ENCODE data around the gene SMAD5. TPM values are rescaled to one million over a fixed set of nuclear protein-coding genes. Genes with fewer than 3 reads are reported as not detected.

SMAD5 gene
- total and polyA plus RNA-seq, 3 donors from 2014 or later: 25.4 to 36.0 (median 29.1) TPM

DNA sequence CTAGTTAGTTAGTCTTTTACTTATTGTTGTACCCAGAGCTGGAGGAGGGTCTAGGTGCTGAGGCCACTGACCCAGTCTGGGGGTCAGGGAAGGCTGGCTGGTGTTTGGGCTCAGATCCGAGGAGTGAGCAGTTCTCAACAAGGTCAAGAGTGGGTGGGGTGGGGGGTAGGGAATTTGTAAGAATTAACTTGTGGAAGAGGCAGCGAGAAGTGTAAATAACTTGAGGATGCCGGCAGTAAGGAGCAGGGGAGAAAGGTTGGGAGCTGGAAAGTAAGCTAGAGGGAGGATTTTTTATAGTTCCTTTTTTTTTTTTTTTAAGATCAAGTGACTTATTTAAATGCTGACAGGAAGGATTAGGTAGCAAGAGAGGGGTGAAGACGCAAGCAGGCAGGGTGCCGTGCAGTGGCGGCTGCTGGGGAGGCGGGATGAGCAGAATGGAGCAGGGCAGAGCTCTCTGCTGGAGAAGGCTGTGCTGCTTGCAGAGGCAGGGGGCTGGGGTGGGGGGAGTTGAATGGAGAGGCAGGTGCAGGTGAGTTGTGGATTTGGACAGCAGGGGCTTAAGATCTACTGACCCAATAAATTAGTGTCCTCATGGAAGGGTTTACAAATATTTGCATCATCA lies 95.6 kb downstream of the SMAD5 start:
- TF ChIP-seq POLR2A (IDR thresholded peaks at IDR 0.05): no peak
- TF ChIP-seq, protein P1, sequence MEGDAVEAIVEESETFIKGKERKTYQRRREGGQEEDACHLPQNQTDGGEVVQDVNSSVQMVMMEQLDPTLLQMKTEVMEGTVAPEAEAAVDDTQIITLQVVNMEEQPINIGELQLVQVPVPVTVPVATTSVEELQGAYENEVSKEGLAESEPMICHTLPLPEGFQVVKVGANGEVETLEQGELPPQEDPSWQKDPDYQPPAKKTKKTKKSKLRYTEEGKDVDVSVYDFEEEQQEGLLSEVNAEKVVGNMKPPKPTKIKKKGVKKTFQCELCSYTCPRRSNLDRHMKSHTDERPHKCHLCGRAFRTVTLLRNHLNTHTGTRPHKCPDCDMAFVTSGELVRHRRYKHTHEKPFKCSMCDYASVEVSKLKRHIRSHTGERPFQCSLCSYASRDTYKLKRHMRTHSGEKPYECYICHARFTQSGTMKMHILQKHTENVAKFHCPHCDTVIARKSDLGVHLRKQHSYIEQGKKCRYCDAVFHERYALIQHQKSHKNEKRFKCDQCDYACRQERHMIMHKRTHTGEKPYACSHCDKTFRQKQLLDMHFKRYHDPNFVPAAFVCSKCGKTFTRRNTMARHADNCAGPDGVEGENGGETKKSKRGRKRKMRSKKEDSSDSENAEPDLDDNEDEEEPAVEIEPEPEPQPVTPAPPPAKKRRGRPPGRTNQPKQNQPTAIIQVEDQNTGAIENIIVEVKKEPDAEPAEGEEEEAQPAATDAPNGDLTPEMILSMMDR (IDR thresholded peaks at IDR 0.05): no peak
- DNase-seq: no peak
- 53 to 55% methylated on average over 7 of the region's 7 CpGs for WGBS, 2 donors
- no peak overlapping the region for H3K27ac ChIP-seq
- no peak overlapping the region for H3K4me3 ChIP-seq
- no peaks in the 10 kb centered on the region for H3K27me3 ChIP-seq
- intact Hi-C loops (cut with DNase I; ENCODE audit: low total_unique reads): no loop called here
- H3K9me3 ChIP-seq: no peaks in the 10 kb centered on the region
- H3K4me1 ChIP-seq: no peaks in the 10 kb centered on the region
- H3K36me3 ChIP-seq (ENCODE audit: low read depth, missing control alignments): no peaks in the 10 kb centered on the region

DNA sequence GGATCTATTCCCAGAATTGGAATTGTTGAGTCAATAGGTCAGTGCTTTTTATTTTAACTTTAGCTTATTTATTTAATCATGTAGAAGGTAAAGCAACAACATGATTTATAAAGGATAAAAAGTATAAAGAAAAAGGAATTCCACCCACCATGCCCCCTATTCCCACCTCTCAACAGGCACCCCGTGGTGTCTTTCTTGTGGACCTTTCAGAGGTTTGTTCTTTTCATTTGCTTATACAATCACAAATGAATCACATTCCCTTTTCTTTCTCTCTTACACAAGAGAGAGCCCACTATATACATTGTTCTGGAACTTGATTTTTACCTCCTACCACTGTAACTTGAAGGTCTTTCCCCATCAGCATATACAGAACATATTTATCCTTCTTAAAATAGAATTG lies 97.5 kb downstream of the SMAD5 start:
- Histone ChIP-seq H3K4me1 (no peaks in the 10 kb centered on the region), H3K27ac (no peak overlapping the region), H3K36me3 (ENCODE audit: low read depth, missing control alignments) (no peaks in the 10 kb centered on the region), H3K4me3 (no peak overlapping the region), H3K27me3 (no peaks in the 10 kb centered on the region), H3K9me3 (no peaks in the 10 kb centered on the region)
- no peak for TF ChIP-seq POLR2A (IDR thresholded peaks at IDR 0.05)
- TF ChIP-seq, protein P1 (IDR thresholded peaks at IDR 0.05): no peak
- DNase-seq: no peak
- 47 to 49% methylated on average over 1 of the region's 1 CpG for WGBS, 2 donors
- intact Hi-C loops (cut with DNase I; ENCODE audit: low total_unique reads): no loop called here

DNA sequence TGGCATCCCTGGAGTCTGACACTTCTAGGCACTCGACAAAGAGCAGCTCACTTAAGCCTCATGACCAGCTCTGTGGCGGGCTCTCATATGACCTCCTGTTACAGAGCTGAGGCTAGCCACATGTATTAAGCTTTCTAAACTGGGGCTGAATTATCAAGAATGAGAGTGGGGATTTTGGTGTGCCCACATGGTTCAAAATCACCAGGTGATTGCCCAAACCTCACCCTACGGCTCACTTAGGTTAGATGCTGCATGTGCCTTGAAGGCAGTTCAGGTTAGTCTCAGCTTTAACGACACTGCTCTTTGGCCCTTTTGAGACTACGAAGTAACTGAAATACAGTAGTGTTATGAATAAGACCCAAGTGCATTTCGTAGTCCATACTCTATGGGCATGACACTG lies 99.7 kb downstream of the SMAD5 start:
- Histone ChIP-seq H3K27ac (no peak overlapping the region), H3K4me3 (no peak overlapping the region), H3K27me3 (no peaks in the 10 kb centered on the region), H3K36me3 (ENCODE audit: low read depth, missing control alignments) (no peaks in the 10 kb centered on the region), H3K9me3 (no peaks in the 10 kb centered on the region), H3K4me1 (no peaks in the 10 kb centered on the region)
- intact Hi-C loops (cut with DNase I; ENCODE audit: low total_unique reads): no loop called here
- DNase-seq: no peak
- TF ChIP-seq, protein P1 (IDR thresholded peaks at IDR 0.05): no peak
- no peak for TF ChIP-seq POLR2A (IDR thresholded peaks at IDR 0.05)
- WGBS, 2 donors: 89 to 90% methylated on average over 6 of the region's 6 CpGs

Small RNAs within 50 kb of the gene (small RNA-seq; reads per million reads assigned to genes)
- gene RF02173 (0 reads per million in 2 donors), gene RF02175 (0 reads per million in 2 donors), gene RF02176 (0 reads per million in 2 donors)

Other genes starting within 250 kb of the SMAD5 start
- gene IL9, start 237.0 kb upstream of the SMAD5 start, total RNA-seq: not detected
- not detected for gene IL9, start 237.0 kb upstream of the SMAD5 start, polyA plus RNA-seq (ENCODE audit: insufficient read depth, low read depth, low replicate concordance)
- 1 to 10 TPM in 1 of 2 donors, under 1 TPM in 1; 0.87 to 6.6 TPM for gene LECT2, start 177.9 kb upstream of the SMAD5 start, total RNA-seq
- 14.5 TPM for gene LECT2, start 177.9 kb upstream of the SMAD5 start, polyA plus RNA-seq (ENCODE audit: insufficient read depth, low read depth, low replicate concordance)
- gene TGFBI, start 103.9 kb upstream of the SMAD5 start, total RNA-seq: 10 to 100 TPM in 1 of 2 donors, 1 to 10 TPM in 1; 9.0 to 15.4 TPM
- gene TGFBI, start 103.9 kb upstream of the SMAD5 start, polyA plus RNA-seq (ENCODE audit: insufficient read depth, low read depth, low replicate concordance): 77.2 TPM
- gene SMIM32, start 60.3 kb downstream of the SMAD5 start, total RNA-seq: under 1 TPM in 1 of 2 donors, not detected in 1; 0.50 TPM
- gene SMIM32, start 60.3 kb downstream of the SMAD5 start, polyA plus RNA-seq (ENCODE audit: insufficient read depth, low read depth, low replicate concordance): not detected
- gene TRPC7, start 232.7 kb downstream of the SMAD5 start, total RNA-seq: 1 to 10 TPM; 1.2 to 2.8 TPM
- 3.3 TPM for gene TRPC7, start 232.7 kb downstream of the SMAD5 start, polyA plus RNA-seq (ENCODE audit: insufficient read depth, low read depth, low replicate concordance)